ENCODE data around the gene BNIP3.
A peak's percentile ranks its signal among the peaks of the same experiment; 100 is the strongest.

The BNIP3 gene

DNA sequence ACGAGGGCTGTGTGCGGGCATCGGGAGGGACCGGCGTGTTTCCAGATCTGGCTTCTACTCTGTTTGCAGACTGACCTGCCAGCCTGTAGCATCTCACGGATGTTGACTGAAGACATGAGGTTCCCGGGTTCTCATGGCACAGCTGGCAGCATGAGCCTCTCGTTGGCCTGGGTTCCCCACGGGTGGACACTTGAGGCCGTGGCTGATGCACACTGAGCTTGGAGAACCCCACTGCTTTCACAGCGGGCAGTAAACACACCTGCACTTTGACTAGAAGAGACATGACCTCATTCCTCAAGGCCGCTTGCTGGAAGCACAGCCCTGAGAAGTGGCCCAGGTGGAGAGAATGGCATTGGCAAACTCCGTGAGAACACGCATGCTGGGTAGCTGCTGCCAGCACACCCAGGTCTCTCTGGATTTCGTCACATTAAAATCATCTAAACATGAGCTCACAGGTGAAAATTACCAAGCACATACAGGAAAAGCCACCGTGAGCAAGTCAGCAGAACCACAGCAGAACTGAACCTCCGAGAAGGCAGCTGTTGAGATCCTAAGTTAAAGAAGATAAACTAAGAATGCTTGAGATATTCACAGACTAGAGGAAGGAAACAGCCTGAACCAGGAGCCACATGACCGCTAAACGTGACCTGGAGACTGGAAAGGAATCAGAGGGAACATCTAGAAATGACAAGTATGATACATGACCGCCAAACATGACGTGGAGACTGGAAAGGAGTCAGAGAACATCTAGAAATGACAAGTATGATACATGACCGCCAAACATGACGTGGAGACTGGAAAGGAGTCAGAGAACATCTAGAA lies 32.5 kb downstream of the BNIP3 start:
- DNase-seq (ENCODE audit: low read depth) = no peak

DNA sequence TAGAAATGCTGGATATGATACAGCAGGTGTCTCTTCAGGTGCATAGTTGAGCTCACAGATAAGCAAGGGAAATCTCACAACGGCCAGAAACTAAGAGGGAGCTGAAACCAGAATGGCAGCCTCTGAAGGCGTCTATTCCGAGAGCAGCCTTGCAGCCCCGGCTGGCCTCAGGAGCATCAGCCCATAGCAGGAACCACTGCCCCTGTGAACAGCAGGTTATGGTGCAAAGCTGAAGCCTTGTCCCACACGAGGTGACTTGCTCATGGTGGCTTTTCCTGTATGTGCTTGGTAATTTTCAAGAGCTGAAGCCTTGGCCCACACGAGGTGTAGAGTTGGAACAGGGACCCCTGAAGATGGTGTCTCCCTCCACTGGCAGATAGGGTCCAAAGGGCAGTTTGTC lies 33.2 kb downstream of the BNIP3 start:
- no peak for DNase-seq (ENCODE audit: low read depth)

DNA sequence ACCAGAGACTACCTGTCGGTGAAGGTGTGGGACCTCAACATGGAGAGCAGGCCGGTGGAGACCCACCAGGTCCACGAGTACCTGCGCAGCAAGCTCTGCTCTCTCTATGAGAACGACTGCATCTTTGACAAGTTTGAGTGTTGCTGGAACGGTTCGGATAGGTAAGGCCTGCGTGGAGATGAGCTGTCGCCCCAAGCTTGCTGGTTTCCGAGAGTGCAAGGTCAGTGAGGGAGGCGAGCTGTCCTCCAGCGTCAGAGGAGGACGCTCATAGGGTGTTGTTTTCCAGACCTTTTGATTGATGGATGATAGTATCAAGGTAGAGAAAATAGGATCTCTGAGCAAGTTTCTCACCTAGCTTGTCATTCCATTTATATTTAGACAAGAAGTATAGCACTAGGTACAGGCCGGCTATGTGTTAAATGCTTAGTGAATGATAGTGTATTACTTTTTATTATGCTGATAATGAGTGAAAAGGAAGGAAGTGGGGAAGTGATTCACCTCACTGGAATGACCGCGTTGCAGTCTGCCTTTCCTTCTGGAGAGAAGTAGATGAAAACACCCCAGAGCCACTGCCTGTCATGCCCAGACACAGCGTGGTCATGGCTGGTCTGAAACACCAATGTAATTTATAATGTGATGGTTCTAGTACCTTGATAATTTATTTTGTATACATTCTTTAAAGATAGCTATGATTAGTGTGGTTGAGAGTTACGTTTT lies 33.9 kb downstream of the BNIP3 start:
- DNase-seq (ENCODE audit: low read depth) = peak; percentile 87

DNA sequence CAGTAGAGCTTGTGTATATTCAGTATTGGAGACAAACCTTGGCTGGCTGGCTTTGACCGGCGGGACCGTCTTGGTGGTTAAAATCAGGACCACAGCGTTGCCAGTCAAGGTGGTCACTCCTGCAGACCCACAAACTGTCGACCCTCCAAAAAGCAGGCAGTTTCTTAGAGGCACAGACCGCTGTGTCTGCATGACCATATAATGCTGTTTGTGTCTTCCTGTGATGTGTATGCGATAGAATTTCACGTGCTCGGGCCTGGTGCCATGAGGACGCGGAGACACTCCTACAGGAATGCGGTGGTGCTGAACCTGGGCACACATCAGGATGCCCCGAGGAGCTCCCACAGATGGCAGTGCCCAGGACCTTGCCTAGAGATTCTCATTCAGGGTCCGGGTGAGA lies 34.8 kb downstream of the BNIP3 start:
- DNase-seq (ENCODE audit: low read depth) = peak; percentile 39

DNA sequence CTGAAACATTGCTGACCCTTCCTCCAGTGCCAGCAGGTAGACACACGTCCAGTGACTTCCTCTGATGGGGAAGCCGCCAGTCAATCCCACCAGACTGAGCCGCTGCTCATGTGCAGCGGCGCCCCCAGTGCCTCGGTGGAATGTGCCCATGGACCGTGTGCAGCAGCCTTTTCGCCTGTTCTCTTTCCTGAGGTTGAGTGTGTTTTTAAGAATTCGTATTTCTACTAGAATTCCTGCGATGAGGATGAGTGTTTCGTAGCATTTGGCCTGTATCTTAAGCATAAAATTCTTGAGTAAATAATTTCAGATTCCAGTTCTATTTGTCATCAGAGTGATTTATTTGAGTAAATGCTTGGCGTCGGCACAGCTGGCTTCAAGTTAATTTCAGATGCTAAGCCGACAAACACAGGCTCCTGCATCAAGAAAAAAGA lies 35.4 kb downstream of the BNIP3 start:
- peak; percentile 91 for DNase-seq (ENCODE audit: low read depth)

DNA sequence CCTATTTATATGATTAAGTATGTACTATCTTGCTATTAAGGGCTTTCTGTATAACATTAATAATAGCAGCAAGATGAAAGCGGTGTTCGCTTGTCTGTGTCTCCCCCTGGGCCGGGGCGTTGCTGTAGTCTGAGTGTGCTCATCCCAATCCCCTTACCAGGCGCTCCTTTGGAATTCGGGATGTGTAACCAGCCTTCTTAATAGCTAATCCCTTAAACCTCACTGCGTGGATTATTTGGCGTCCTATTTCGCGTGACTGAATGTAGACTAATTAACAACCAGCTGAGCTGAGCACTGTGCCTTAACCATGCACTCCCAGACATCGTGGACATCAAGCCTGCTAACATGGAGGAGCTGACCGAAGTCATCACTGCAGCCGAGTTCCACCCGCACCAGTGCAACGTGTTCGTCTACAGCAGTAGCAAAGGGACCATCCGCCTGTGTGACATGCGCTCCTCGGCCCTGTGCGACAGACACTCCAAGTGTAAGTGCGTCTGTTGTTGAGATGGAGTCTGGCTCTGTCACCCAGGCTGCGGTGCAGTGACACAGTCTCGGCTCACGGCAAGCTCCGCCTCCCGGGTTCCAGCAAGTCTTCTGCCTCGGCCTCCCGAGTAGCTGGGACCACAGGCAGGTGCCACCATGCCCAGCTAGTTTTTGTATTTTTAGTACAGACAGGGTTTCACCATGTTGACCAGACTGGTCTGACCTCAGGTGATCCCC lies 36.6 kb downstream of the BNIP3 start:
- DNase-seq (ENCODE audit: low read depth) = no peak

DNA sequence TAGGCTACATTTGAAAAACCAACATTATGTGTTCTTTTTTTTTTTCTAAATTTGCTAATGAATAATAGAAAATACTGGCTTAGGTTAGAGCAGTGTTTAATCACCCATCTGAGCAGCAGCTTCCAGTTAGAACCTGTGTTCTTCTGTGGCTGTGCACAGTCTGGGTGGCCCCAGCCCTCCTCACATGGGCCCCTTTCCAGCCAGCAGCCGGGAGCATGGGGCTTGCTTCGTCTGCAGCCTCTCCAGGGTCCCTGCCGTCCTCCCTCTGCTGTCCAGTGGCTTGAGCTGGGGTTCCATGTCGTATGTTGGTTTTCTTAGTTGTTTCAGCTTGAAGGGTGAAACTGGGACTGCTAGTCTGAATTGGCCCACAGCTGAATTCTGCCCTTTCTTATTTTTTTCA lies 37.3 kb downstream of the BNIP3 start:
- no peak for DNase-seq (ENCODE audit: low read depth)

DNA sequence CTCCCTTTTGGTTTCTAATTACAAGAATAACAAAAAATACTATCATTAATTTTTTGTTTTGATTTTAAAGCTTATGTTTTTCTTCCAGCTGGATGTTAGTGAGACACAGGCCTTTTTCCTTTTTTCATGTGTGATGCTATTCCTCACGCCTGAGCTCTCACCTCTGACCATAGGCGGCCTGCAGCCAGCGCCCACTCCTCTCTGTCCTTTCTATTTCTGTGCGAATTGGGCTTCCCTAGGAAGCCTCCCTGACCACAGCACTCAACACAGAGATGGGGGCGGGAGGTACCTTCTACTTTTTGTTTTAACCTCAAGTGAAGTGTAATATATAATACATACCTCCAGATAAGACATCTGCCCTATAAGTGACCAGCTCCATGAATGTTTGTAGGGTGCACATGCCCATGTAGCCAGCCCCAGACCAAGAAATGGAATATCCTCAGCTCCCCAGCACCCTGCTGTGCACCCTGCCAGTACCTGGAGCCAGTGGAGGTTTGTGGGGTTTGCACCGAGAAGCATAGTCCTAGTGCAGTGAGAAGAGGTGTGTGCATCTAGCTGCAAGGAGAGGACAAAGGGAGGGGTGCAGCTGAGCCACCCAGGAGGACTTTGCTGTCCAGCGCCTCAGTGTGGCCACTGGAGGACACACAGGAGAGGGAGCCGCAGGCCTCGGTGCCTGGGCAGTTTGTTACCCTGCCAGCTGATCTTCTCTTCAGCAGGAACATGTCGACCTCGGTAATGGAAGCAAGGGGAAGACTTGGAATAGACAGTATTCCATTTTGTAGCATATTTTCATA lies 38.5 kb downstream of the BNIP3 start:
- DNase-seq (ENCODE audit: low read depth) = peak; percentile 35

DNA sequence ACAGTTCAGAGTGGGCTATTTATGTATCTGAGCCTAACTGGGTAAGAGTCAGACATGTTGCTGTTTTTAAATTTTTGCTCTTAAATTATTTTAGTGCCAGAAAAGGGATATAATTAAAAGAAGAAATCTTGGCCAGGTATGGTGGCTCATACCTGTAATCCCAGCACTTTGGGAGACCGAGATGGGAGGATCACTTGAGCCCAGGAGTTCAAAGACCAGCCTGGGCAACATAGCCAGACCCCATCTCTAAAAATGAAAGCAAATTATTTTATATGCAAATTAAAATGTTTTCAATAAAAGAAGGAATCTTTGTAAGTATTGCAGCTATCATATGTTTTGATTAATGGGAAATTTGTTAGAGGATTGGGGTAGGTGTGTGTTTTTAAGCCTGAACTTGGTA lies 39.3 kb downstream of the BNIP3 start:
- no peak for DNase-seq (ENCODE audit: low read depth)

DNA sequence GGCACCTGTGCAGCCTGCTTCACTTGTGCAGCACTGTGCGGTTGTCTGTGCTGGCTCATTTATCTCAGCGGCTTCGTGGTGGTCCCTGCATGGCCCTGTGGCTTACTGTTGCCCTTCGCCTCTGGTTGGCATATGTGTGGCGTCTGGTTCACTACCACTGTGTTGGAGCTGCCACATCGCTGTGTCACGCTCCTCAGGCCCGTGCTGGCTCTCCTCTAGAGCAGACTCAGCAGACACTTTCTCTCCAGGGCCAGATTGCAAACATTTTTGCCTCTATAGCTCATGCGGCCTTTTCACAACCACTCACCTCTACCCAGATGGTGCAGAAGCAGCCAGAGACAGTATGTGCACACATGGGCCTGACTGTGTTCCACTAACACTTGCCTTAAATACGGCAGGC lies 43.0 kb downstream of the BNIP3 start:
- no peak for DNase-seq (ENCODE audit: low read depth)

DNA sequence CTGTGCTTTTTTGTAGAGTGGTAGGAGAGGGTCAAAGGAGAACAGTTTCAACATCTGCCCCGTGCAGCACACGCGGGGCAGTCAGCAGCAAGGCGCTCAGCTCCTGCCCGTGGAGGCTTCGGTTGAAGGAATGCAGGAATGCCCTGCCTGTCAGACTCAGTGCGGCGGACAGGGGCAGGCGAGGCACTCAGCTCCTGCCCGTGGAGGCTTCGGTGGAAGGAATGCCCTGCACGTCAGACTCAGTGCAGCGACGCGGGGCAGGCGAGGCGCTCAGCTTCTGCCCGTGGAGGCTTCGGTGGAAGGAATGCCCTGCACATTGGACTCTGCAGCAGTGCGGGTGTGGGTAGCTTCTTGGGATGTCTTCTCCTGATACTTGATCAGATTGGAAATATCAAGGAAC lies 43.9 kb downstream of the BNIP3 start:
- DNase-seq (ENCODE audit: low read depth) = no peak

DNA sequence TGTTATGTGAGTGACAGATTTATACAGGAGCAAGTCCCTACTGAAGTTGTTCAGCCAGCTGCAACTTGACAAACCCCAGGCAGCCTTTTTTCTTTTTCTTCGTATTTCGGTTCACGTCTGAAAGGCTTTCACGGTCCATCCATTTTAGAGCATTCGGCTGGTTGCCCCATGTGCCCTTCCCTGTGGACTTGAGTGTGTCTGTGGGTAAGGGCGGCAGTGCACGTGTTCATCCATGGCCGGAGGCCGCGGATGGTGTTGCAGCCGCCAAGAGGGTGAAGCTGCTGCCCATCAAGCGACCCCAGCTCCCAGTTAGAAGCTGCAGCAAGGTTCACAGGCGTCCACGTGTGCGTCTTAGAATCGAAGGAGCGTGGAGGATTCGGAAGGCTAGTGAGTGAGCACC lies 45.0 kb downstream of the BNIP3 start:
- DNase-seq (ENCODE audit: low read depth) = no peak

DNA sequence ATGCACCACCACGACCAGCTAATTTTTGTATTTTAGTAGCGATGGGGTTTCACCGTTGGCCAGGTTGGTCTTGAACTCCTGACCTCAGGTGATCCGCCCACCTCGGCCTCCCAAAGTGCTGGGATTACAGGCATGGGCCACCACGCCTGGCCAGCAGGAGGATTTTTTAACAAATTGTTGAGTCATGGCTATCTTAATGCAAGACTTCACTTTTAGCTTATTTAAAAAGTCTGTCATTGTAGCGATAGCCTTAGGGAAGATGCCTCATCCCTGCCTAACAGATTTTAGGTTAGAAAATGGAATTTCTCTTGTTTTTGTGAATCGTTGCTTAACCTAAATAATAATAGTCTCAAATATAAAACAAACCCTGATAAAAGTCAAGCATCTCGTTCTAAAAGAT lies 45.4 kb downstream of the BNIP3 start:
- no peak for DNase-seq (ENCODE audit: low read depth)

DNA sequence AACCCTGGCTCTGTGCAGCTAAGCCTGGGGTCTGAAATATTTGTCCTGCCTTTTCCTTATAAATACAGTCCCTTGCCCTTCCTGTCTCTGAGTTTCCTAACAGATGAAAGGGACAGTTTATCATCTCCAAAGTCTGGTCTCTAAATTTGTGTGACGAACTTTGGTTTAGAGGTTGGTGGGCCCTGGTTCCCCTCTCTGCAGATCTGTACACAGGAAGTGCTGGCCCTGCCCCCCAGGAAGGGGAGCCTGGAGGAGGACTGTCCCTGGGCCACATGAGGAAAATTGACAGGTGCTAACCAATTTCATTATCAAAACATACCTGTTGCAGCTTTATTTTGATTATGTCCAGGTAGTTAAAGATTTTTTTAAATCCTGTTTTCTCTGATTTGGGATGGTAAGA lies 46.5 kb downstream of the BNIP3 start:
- no peak for DNase-seq (ENCODE audit: low read depth)

DNA sequence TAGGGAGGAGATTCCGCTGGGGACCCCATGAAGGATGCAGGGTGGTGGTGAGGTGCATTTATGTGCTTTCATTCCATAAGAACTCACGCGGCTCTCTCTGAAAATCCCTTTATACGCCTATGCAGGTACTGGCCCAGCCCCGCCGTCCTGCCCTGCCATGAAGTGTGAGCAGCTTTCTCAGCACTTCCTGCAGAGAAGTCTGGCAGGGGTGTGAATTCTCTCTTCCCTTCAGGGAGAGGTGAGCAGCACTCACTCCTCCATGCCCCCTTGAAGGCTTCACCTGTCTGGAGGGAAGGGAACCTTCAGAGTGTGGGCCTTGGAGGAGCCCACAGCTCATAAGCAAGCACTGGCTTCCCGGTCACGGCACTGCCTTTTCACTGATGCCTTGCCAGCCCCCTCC lies 47.0 kb downstream of the BNIP3 start:
- DNase-seq (ENCODE audit: low read depth) = no peak

DNA sequence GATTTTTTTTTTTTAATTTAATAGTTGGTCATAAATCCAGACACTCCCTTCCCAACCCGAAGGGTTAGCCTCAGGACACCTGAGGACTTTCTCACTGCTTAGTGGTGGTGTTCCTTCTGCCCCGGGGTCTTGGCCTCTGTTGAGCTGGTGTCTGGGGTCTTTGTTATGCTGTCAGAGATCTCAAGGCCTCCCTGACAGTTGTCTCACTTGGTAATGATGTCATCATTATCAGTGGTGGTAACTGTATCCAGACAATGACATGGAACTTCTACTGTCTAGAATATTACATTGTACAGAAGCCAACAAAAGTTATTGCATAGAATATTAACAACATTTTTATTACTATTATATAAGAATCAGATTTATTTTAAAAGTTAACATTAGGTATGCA lies 48.0 kb downstream of the BNIP3 start:
- no peak for DNase-seq (ENCODE audit: low read depth)

DNA sequence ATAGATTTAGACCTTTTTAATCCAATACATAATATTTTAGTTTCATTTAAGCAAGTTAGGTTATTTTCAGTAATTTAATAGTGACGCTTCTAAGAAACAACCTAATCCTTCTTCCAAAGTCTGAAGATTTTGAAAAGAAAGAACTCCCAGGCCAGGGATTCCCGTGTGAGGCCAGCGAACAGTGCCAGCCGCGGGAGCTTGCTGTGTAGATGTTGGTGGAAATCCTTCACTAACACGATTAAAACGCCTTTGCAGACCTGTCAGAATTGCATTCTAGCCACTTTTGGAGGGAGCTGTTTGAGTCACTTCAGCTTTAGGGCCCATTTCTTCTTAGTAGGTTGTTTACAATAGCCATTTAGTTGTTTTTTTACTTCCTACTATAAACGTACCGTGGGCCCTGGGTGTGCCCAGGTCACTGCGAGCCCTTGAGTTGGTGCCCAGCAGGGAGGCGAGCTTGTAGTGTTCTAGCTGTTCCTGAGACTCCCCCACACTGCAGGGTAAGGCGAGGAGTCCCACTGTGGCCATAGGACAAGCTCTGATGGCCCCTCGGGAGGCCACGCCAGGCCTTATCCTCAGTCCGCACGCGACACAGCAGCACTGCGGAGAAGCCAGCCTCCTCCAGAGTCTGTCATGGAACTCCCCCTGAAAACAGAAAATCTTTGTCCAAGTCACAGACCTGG lies 48.6 kb downstream of the BNIP3 start:
- no peak for DNase-seq (ENCODE audit: low read depth)

DNA sequence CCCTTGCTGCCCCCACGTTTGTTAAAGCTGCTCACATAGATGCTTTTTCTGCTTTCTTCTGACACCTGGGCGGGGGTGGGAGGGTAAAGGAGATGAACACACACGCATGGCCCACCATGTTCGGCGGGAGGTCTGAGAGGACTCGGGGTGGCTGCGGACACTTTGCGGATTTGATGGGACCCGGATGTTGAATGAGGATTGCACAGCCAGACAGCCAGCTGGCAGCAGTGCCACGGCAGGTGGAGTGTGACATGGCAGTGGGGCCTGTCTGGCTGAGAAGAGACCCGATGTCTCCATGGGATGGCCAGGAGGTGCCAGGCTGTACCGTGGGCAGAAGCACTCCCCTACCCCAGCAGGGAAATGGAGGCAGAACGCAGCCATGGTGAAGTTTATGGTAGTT lies 49.7 kb downstream of the BNIP3 start:
- DNase-seq (ENCODE audit: low read depth) = no peak

DNA sequence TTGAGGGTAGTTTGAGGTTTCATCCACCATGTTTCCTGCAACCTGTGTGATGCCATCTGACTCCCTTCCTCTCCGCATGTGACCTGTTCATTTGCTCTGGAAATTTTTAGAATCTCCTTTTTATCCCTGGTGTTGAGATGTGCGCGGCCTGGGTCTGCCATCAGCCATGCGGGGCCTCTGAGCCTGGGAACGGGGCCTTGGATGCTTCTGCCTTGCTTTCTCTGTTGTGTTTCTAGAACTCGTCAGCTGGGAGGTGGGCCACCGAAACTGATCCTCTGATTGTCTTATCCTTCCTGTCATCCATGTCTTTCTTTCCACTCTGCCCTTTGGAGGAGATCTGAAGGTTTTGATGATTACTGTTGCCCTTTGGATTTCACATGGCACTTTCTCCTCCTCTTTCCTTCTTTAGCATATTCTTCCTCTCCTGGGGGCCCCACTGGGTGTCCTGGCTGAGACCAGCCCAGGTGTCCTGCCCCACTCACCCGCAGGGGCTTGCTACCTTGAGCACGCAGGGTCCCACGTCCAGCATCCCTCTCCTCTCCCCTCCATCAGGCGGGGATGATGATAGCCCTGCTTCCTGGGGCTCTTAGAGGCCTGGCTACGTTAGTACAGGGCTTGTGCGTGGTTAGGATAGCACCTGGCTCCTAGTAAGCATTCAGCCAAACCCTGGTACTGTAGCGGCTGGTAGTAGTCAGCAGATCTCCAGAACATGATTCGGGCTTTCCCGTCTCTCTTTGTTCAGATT lies 51.0 kb downstream of the BNIP3 start:
- no peak for DNase-seq (ENCODE audit: low read depth)

DNA sequence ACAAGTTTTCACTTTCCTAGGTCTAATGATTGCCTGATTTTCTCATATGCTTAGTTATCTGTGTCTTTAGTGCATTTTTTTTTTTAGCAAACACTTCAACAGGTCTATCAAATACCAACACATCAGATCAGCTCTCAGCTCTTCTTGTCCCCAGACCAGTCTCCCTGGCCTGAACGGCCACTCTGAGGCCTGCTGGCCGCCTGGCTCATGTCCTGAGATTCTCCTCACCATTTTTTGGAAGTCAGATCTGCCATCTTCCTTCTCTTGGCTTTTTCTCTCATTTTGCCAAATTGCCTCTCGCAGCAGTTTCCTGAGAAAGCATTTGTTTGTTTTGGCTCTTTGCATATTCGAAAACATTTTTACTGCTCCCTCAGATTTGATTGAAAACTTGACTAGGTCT lies 51.6 kb downstream of the BNIP3 start:
- DNase-seq (ENCODE audit: low read depth) = no peak
